Astrocyte of the spinal cord (primary cell): ENCODE measurements around the gene GRIK2.

Experiments used
- DNase-seq: peaks from one replicate; pipeline ENCODE4 v3.0.0; 2011; ENCODE audit warnings: low read depth, low spot score
- H3K4me3 ChIP-seq: 2 replicates; pipeline ENCODE4 v1.5.1; 2011; ENCODE audit warnings: low read depth, mild to moderate bottlenecking, low read length, moderate library complexity
- in situ Hi-C: cut with HindIII; loops from 2 replicates; pipeline ENCODE4 v1.10.0; 2017; ENCODE audit warnings: low sequenced_read_pairs
- TF ChIP-seq, protein P1 (sequence below): IDR thresholded peaks from 2 replicates; pipeline ENCODE4 v1.5.1; 2012; ENCODE audit warnings: low read depth, mild to moderate bottlenecking, low read length, inconsistent platforms

The GRIK2 gene

DNA sequence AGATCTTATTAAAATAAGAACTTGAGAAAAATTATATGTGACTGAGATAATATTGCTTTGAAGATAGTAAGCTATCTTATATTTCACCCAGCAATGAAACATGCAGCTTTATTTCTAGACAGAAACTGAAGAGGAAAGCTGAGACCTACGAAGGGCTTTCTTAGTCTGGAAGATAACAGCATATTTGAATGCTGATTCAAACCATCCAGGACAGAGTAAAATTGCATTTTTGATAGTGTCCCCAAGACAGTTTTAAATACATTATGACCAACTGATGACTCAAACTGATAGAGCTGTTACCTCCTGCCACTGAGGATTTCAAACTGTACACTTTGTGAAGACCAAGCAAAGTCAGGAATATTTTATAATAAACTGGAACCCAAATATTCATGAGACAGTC lies 409.6 kb downstream of the GRIK2 start:
- TF ChIP-seq, protein P1, sequence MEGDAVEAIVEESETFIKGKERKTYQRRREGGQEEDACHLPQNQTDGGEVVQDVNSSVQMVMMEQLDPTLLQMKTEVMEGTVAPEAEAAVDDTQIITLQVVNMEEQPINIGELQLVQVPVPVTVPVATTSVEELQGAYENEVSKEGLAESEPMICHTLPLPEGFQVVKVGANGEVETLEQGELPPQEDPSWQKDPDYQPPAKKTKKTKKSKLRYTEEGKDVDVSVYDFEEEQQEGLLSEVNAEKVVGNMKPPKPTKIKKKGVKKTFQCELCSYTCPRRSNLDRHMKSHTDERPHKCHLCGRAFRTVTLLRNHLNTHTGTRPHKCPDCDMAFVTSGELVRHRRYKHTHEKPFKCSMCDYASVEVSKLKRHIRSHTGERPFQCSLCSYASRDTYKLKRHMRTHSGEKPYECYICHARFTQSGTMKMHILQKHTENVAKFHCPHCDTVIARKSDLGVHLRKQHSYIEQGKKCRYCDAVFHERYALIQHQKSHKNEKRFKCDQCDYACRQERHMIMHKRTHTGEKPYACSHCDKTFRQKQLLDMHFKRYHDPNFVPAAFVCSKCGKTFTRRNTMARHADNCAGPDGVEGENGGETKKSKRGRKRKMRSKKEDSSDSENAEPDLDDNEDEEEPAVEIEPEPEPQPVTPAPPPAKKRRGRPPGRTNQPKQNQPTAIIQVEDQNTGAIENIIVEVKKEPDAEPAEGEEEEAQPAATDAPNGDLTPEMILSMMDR = no peak
- no peak overlapping the region for H3K4me3 ChIP-seq
- peak; percentile 19 for DNase-seq
- in situ Hi-C loops = no loop called here

DNA sequence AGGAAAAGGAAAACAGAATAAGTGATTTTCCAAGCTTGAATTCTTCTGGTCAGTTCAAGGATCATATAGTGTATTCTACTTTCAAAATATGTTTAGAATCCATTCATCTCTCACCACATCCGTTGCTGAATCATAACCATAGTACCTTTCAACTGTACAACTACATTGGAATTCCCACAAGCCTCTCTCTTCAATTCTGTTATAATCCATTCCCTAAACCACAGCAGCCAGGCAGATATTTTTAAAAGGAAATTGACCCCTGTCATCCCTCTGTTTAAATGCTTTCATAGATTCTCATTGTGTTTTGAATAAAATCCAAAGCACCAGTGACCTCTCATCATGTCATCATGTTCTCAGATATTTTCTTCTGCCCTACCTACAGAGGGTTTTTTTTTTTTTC lies 412.7 kb downstream of the GRIK2 start:
- in situ Hi-C loops = no loop called here
- TF ChIP-seq, protein P1 = no peak
- peak; percentile 93 for DNase-seq
- no peak overlapping the region for H3K4me3 ChIP-seq

DNA sequence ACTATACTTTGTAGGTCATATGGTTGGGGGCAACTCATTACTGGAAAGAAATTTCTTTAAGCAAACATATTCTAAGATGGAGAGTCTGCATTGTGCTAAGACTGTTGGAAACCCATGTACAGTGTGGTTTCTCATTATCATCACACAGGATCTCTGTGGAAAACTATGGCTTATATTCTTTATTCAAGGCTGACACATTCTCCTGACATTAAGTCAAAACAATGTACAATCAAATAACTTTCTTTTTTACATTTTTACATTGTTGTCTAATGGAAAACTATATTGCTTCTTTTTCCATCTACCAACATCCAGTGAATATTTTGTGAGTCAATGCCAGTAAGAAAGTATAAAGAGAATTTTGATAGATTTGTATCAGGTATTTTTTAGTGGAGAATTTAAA lies 417.6 kb downstream of the GRIK2 start:
- DNase-seq = no peak
- H3K4me3 ChIP-seq = no peak overlapping the region
- TF ChIP-seq, protein P1 = no peak
- in situ Hi-C loops = no loop called here

DNA sequence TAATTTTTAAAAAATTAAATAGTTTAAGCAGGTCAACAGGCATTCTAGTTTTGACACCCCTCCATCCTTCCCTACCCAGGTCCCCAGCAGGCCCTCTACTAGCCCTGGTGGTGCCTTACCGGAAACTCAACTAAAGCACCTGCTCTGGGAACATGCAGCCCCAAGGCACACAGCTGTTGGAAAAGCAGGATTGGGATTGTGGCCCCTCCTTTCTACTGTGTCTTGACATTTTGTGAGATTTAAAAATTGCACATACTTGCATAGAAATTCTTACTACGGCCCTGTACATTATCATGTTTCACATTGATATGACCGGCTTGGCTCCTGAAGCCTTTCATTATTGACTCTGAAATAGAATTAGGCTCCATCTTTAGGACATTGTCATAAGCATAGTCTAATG lies 423.2 kb downstream of the GRIK2 start:
- DNase-seq = no peak
- H3K4me3 ChIP-seq = no peak overlapping the region
- in situ Hi-C loops = no loop called here
- TF ChIP-seq, protein P1 = no peak

DNA sequence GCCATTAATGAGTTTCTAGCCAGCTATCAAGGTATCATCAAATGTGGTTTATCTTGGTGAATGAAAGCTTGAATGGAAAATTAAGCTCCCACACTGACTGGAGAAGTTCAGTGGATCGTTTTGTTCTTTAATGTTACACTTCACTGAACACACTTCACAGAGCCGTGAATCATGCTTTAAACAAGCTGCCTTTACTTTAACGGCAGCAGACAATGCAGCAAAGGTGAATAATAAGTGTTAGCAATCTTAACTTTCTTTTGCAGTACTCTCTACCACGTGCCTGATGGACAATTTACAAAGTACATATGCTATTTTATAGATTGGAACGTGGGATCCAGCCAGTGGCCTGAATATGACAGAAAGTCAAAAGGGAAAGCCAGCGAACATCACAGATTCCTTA lies 424.5 kb downstream of the GRIK2 start:
- peak; percentile 26 for DNase-seq

DNA sequence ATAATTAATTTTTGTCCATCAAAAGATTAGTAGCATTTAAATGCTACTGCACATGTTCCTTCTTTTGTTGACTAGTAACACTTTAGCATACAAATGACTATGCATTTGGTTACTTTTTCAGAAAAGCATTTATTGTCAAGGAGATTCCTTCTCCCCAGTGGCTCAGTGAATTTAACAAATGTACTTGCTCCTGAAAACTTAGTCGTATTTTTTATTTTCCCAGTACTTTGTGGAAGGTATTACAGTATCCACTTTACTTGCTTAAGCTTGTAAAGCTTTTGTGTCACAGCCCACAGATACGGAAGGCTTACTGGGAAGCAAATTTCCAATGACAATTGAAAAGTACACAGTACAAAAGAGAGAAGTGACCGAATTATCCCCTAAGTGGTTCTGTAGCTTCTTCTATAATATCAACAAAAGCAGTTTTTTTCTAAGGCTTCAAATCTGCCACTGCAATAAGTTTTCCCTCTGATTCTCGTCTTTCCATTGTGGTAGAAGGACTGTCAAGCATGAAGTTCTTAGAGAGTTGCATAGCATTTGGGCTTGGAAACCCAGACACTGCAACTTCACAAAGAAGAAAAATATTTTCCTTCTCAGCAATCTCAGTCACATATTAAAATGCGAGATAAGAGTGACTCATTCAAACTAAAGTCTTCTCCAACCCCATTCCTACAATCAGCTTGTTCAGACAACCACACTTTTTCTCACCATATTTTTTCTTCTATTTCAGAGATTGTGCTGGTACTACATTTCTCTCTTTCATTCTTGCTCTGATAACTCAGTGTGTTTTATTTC lies 431.2 kb downstream of the GRIK2 start:
- DNase-seq = peak; percentile 26
- in situ Hi-C loops = no loop called here
- no peak overlapping the region for H3K4me3 ChIP-seq
- TF ChIP-seq, protein P1 = no peak

More for the DNA sequence above, 424.5 kb downstream of the GRIK2 start:
- TF ChIP-seq, protein P1 = no peak
- H3K4me3 ChIP-seq = no peak overlapping the region
- in situ Hi-C loops = no loop called here

DNA sequence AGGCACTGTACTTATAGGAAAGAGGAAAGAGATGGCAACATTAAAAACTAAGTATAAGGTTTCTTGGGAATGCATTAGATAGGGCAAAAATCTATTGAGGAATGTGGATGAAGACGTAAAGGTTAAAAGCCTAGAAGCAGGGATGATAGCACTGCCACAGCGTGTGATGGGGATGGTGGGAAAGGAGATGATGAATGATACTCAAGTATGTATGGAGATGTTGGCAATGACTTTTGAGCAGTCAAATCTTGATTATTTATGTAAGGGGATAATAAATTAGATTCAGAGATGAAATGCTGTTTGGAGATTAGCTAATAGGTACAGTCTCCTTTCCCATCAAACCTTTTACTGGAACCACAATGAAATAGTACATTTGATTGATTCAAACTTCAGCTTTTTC lies 432.8 kb downstream of the GRIK2 start:
- DNase-seq = no peak
- TF ChIP-seq, protein P1 = no peak
- in situ Hi-C loops = no loop called here
- H3K4me3 ChIP-seq = no peak overlapping the region
